Central memory CD4-positive, alpha-beta T cell (primary cell): ENCODE measurements around the gene MAU2.
"Not testable (repeated sequence)": the region's sequence is repeated elsewhere in the genome, so short reads cannot be mapped to it uniquely, and the experiment has no call there.

Experiments
- DNase-seq: peaks from one replicate; pipeline ENCODE4 v3.0.0; 2022

Gene MAU2

DNA sequence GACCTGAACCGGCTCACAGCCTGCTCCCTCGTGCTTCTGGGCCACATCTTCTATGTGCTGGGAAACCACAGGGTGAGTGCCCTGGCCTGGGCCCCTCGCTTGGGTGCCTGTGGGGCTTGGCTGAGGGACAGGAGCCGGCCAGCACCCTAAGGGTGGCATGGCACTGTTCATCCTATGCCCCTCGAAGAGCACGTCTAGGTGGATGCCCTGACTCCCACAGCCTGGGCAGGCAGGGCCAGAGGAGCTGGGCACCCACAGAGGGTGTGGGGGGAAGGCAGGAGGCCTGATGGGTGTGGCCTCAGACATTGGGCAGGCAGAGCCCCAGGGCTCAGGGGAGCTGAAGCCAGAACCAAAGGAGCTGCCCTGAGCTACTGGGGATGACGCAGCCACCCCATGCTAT, 28.7 kb downstream of the MAU2 start:
- DNase-seq, result no peak

DNA sequence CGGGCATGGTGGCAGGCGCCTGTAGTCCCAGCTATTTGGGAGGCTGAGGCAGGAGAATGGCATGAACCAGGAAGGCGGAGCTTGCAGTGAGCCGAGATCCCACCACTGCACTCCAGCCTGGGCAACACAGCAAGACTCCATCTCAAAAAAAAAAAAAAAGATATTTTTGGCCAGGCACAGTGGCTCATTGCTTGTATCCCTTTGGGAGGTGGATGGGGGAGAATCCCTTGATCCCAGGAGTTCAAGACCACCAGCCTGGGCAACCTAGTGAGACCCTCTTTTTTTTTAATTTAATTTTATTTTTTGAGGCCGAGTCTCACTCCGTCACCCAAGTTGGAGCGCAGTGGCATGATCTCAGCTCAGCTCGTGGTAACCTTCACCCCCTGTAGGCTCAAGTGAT, 30.1 kb downstream of the MAU2 start:
- not testable (repeated sequence) for DNase-seq

DNA sequence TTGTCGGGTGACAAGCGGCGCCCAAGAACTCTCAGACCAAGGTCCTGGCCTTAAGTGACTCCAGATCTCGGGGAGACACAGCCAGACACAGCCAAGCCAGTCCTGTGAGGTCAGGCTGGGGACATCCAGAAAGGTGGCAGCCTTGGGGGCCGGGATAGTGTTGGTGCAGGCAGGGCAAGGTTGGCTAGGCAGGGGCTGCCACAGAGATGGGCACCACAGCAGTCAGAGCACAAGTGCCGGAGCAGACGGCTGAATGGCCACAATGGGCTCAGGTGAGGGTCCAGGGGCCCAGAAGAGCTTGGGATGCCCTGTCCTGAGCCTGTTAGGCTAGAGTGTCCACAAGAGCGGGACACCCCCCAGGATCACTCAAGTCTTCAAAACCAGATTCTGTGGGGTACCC, 32.2 kb downstream of the MAU2 start:
- DNase-seq, result no peak

DNA sequence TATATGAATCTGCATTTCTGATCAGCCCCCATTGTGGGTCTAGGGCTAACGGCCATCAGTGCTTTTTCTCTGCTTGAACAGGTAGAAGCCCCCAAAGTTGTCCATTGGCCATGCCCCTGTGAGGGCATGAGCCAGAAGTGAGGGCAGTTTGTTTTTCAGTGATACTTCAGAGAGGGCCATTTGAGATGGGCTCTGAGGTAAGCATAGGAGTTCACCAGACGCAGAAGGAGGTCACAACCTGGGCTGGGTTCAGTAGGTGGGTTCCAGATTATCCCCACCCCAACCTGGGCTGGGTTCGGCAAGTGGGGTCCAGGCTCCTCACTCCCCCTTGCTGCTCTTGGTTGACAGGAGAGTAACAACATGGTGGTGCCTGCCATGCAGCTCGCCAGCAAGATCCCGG, 33.4 kb downstream of the MAU2 start:
- no peak for DNase-seq

- no peak for DNase-seq
Observed at GRCh38 chr19:19354932-19355331, 34.3 kb downstream of the MAU2 start.

DNA sequence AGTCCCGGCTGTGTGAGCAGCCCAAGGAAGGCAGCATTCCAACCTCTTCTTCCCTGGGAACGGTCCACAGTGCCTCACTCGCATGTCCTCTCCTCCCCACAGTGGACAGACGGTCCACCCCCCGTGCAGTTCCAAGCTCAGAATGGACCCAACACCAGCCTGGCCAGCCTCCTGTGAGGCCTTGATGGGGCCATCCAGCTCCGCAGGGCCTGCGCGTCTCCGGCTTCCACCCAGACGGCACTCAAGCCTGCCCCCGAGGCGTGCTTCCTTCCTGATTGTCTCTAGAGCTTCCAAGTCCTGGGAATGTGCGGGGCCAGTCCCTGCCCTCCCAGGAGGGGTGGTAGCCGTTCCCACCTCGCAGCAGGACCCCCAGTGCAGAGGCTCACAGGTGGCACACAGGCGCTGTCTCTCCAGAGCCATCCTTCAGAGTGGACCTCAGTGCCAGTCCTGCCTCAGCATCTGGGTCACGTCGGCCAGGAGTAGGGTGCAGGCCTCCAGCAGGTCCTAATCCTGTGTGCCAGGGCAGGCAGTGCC, 35.0 kb downstream of the MAU2 start:
- no peak for DNase-seq

DNA sequence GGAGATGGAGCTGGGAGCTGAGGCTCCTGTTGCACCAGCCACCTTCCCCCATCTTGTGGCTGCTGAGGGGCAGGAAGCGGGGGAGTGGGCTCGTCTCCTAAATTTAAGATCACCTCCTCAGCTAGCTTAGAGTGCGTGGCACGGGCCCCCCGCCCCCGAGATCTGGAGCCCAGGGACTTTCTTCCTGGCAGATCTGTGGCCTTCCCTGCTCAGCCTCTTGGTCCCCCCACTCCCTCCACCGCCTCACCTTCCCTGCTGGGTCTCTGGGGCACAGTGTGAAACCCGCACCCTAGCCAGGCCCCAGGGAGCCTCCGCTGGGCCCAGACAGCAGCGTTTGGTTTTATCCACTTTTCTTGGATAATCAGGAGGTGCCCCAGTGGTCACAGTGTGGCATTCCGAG, 35.9 kb downstream of the MAU2 start:
- DNase-seq, result no peak

DNA sequence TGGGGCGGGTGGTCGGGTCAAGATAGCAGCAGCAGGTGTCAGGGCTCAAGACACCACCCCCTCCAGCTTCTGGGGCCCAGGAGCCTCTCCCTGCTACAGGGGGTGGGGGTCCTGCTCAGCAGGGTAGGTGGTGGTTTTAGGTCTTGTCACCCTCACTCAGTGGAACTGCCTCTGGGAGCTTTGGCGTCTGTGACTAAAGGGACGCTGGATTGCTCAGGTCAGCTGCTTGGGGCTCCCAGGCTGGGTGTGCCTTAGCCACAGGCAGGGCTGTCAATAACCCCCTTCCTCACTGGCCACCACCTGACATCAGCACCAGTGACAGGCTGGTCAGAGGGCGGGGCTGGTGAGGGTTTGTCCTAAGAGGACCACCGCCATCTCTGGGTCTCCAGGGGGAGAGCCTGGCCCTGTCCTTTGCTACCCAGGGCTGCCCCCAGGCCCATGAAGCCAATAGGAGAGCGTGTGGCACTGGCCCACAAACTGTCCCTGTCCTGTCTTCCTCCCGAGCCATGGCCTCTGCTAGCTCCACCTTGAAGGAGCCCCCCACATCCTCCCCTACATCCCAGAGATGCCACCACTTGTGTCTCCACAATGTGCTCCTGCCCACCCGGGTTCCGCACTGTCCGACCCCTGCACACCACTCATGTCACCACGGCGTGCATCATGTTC, 36.4 kb downstream of the MAU2 start:
- DNase-seq, result no peak

DNA sequence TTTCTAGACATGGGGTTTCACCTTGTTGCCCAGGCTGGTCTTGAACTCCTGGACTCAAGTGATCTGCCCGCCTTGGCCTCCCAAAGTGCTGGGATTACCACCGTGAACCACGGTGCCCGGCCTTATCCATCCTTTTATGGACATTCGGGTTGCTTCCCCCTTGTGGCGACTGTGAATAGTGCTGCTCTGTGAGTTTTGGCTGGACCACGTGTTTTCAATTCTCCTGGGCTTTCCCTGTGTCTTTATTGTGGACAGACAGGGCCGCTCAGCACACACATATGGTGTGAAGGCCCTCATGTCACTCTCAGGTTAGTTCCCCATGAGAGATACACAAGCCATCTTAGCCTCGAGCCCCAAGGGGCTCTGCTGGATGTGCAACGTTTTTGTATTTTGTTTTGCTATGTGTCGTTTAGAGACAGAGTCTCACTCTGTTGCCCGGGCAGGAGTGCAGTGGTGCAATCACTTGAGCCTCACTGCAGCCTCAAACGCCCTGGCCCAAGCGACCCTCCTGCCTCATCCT, 40.5 kb downstream of the MAU2 start:
- peak; percentile 54 for DNase-seq

DNA sequence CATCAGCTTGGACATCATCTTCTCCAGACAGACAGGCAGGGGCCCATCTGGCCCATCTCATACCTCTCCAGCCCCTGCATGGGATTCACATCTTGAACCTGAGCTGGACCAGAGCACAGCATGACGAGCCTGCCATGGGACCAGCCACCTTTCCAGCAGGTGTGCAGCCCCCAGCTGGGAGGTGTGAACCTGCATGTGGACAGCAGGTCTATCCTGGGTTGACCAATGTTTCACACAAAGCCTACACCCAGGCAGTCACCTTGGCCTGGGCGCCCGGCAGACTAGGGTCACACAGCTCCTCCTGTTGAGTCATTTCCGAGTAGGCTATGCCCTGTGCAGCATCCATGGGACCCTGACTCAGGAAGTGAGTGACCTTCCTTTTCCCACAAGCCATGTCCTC, 41.4 kb downstream of the MAU2 start:
- DNase-seq, result no peak

DNA sequence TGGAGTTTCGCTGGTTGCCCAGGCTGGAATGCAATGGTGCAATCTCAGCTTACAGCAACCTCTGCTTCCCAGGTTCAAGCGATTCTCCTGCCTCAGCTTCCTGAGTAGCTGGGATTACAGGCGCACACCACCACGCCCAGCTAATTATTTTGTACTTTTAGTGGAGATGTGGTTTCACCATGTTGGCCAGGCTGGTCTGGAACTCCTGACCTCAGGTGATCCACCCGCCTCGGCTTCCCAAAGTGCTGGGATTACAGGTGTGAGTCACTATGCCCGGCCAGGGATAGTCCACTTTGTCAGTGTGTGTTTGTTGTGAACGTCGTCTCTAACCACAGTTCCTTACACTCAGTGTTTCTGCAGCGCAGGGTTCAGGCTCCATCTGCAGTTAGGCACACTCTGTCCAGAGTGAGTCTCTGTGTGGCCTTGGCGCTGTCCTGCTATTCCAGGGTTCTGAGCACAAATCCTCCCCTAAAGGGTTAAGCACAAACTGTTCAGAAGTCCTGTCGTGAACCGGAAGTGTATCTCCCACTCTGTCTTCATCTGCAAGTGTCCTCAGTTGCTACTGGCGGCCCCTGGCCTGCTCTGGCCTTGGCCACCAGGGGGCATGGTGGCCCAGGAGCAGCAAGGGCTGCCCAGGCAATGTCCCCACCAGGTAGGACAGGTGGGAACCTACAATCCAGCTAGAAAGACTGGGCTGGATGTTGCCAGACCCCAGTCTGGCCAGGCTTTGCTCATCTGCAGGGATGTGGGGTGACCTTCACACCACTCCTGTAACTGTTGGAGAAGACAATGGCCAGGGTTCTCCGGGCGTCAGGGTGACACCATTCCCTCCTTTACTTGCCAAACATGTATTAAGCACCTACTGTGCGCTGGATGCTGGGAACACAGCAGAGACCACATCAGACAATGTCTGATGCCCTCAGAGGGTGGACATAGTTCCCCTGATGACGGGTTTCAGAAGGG, 46.1 kb downstream of the MAU2 start:
- DNase-seq, result peak; percentile 66

GRCh38 chr19:19368087-19368486, 47.5 kb downstream of the MAU2 start:
- no peak for DNase-seq

DNA sequence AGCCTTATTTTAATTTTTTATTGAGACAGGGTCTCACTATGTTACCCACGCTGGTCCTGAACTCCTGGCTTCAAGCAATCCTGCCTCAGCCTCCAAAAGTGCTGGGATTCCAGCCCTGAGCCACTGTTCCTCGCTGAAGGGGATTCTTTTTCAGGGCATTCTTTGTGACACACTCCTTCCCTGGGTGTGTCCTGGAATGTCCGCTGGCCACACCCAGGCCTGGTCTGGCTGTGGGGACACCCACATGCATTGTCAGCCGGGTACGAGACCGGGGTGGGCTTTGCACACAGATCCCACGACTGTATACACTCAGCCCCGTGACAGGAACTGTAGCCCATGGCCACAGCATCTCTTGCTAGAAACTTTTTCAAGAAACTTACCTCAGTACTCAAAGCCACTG, 50.4 kb downstream of the MAU2 start:
- no peak for DNase-seq

GRCh38 chr19:19372656-19373416, 52.2 kb downstream of the MAU2 start:
- peak; percentile 49 for DNase-seq

- no peak for DNase-seq
Observed at GRCh38 chr19:19379527-19379926, 58.9 kb downstream of the MAU2 start.

DNA sequence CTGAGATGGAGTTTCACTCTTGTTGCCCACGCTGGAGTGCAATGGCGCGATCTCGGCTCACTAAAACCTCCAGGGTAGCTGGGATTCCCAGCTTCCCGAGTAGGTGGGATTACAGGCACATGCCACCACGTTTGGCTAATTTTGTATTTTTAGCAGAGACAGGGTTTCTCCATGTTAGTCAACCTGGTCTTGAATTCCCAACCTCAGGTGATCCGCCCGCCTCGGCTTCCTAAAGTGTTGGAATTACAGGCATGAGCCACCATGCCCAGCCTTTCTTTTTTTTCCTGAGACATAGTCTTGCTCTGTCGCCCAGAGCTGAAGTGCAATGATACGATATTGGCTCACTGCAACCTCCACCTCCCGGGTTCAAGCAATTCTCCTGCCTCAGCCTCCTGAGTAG, 59.7 kb downstream of the MAU2 start:
- DNase-seq, result not testable (repeated sequence)

GRCh38 chr19:19381007-19381926, 60.6 kb downstream of the MAU2 start:
- DNase-seq, result no peak

DNA sequence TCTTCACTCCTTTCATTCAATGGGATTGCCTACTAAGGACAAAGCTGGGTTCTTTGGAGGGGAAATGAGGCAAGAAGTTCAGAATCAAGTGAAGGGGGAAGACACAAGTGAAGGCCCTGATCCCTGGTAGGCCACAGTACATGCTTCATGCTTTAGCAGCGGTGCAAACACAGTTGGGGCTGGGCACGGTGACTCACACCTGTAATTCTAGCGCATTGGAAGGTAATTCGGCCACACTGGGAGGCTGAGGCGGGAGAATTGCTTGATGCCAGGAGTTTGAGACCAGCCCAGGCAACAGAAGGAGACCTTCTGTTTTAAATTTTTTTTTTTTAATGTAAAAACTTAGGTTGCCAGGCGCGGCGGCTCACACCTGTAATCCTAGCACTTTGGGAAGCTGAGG, 61.5 kb downstream of the MAU2 start:
- no peak for DNase-seq

GRCh38 chr19:19384486-19384885, 63.9 kb downstream of the MAU2 start:
- DNase-seq, result no peak

DNA sequence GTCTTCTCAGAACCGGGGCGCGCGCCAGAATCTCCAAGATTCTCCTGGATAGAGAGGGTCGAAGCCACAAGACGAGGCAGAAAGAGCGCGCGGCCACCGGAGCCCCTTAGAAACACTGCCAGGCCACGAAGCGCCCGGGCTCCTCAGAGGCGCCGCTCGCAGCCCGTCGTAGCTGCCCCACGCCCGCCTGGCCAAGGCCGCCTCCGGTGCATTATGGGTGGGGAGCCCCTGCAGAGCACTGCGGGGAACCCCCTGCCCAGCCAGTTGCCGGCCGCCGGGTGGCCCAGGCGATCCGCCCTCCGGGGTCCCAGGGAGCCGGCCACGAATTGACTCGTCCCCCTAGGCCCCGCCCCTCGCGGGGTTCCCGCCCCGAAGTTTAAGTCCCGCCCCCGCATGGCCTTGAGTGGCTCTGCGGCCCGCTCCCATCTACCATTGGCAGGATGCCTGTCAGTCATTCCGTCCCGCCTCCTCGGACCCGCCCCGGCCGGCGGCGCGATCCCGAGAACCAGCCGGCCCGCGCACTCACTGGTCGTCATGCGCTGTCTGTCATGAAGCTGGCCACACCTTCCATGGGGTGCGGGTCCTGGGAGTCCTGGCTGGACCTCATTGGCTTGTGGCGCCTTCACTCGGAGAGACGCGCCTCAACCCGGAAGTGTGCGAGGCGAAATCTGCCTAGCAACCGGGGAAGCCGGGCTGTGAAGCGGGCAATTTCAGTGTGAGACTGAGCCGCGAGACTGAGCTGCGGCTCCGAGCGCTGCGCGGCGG, 64.7 kb downstream of the MAU2 start:
- peak; percentile 100 for DNase-seq
